ENCODE measurements around the gene CTNNBL1. TPM values are rescaled to one million over a fixed set of nuclear protein-coding genes. Genes with fewer than 3 reads are reported as not detected.

CTNNBL1 gene
- total and polyA plus RNA-seq, 2 of the 4 experiments (the other 2 are of a cell fraction) = 29.9 to 34.1 TPM

DNA sequence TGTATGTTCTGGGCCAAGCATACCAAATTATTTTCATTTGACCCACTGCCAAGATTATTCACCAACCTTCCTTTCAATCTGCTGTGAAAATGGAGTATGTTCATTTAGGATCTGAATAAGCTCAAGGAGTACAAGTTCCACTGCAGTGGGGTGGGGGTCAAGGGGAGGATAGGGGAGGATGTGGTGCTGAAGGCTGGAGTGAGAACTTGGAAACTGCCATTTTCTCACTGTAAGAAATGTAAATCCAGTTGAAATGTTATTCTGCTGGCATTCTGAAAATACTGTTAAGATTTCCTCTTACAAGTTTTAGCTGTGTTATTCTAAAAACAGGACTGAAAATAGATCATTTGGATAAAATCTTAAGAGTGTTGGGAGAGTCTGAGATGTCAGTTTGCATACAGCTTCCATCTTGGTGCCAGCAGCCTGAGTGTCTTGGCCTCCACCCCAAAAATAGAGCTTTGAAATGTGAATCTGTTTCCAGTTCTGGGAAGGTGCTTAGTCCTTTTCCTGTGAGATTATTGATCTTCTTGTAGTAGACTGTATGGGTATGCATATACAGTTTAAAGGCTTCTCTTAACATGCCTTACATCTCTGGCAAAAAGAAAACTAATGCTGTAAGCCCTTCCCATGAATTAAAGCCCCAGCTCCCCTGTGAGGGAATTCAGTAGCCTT, 84.3 kb downstream of the CTNNBL1 start:
- H3K9me3 ChIP-seq (ENCODE audit: control insufficient read depth, insufficient read depth, low read length) = no peaks in the 10 kb centered on the region
- no peak for ATAC-seq (ENCODE audit: low read depth)
- H3K4me1 ChIP-seq (ENCODE audit: control insufficient read depth, insufficient read depth, low read length) = no peaks in the 10 kb centered on the region
- H2BK15ac ChIP-seq (ENCODE audit: low read depth, low read length) = no peak overlapping the region
- H3K4me2 ChIP-seq (ENCODE audit: low read depth, low read length) = no peak overlapping the region
- POLR2A ChIA-PET (ENCODE audit: unreplicated experiment) = interaction anchor here (0.7 kb wide), 1 partner anchor 18 kb away, joined by 3 read pairs; no protein-coding TSS in a partner anchor
- H3K4me3 ChIP-seq (ENCODE audit: insufficient read depth, low read depth, low read length) = no peak overlapping the region
- H3K4ac ChIP-seq (ENCODE audit: low read depth, low read length) = no peak overlapping the region
- dilution Hi-C loops (cut with HindIII; ENCODE audit: low sequenced_read_pairs, unreplicated experiment) = no loop called here
- no peaks in the 10 kb centered on the region for H3K79me1 ChIP-seq (ENCODE audit: low read depth in 1 of 2, low read length in 2 of 2)
- H4K5ac ChIP-seq (ENCODE audit: low read depth, low read length) = no peak overlapping the region
- no peak overlapping the region for H4K91ac ChIP-seq (ENCODE audit: insufficient read depth, low read depth, low read length)
- no peak overlapping the region for H2AFZ ChIP-seq (replicated peaks; ENCODE audit: low read length, poor library complexity)
- peaks cover 7% of the 10 kb centered on the region for H3K36me3 ChIP-seq (ENCODE audit: control insufficient read depth, insufficient read depth, low read length)
- H4K20me1 ChIP-seq (ENCODE audit: insufficient read depth, low read length) = no peaks in the 10 kb centered on the region
- H4K8ac ChIP-seq (ENCODE audit: low read depth in 2 of 2, low read length in 2 of 2) = no peak overlapping the region
- no peaks in the 10 kb centered on the region for H3K9me1 ChIP-seq (ENCODE audit: insufficient read depth, low read length)
- BruUV-seq (replicated peaks) = no TSS peak
- H2BK5ac ChIP-seq (ENCODE audit: low read depth, low read length, poor library complexity, severe bottlenecking) = no peak overlapping the region
- no peak overlapping the region for H2BK20ac ChIP-seq (ENCODE audit: low read depth, low read length)
- no peak overlapping the region for H3K9ac ChIP-seq (ENCODE audit: low read depth, low read length)
- H3K14ac ChIP-seq (replicated peaks; ENCODE audit: low read depth, low read length) = no peak overlapping the region
- no peak overlapping the region for H2BK120ac ChIP-seq (ENCODE audit: low read depth, low read length)
- no peak overlapping the region for H2AK9ac ChIP-seq (replicated peaks; ENCODE audit: low read depth, low read length, poor library complexity)
- TF ChIP-seq MAFK (IDR thresholded peaks at IDR 0.05; ENCODE audit: low read depth, low read length) (no peak), SMC3 (IDR thresholded peaks at IDR 0.05; ENCODE audit: low read depth, low read length) (no peak), CEBPB (IDR thresholded peaks at IDR 0.05; ENCODE audit: low read depth, low read length) (no peak), POLR2A (IDR thresholded peaks at IDR 0.05; ENCODE audit: low read depth, low read length) (no peak), MAZ (IDR thresholded peaks at IDR 0.05; ENCODE audit: borderline replicate concordance, low read depth, low read length) (no peak), BHLHE40 (IDR thresholded peaks at IDR 0.05; ENCODE audit: low read depth, low read length) (no peak), RCOR1 (IDR thresholded peaks at IDR 0.05; ENCODE audit: insufficient replicate concordance, low read length) (no peak)
- TF ChIP-seq, protein P1, sequence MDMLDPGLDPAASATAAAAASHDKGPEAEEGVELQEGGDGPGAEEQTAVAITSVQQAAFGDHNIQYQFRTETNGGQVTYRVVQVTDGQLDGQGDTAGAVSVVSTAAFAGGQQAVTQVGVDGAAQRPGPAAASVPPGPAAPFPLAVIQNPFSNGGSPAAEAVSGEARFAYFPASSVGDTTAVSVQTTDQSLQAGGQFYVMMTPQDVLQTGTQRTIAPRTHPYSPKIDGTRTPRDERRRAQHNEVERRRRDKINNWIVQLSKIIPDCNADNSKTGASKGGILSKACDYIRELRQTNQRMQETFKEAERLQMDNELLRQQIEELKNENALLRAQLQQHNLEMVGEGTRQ (IDR thresholded peaks at IDR 0.05; ENCODE audit: low read depth, low read length) = no peak
- H3K56ac ChIP-seq (ENCODE audit: extremely low read depth, insufficient read depth, low read length) = no peak overlapping the region
- H3K23ac ChIP-seq (ENCODE audit: low read depth, low read length) = no peak overlapping the region
- in situ Hi-C loops (cut with MboI; ENCODE audit: low sequenced_read_pairs) = no loop called here
- intact Hi-C loops (cut with micrococcal nuclease) = no loop called here
- no peak overlapping the region for H2AK5ac ChIP-seq (ENCODE audit: low read depth, low read length)
- H3K27me3 ChIP-seq (ENCODE audit: control insufficient read depth, insufficient read depth, low read length) = no peaks in the 10 kb centered on the region
- CTCF ChIA-PET = interaction anchor here (0.6 kb wide), 1 partner anchor 21 kb away, joined by 3 read pairs; no protein-coding TSS in a partner anchor
- H3K18ac ChIP-seq (ENCODE audit: low read depth, low read length) = no peak overlapping the region
- no peak for DNase-seq
- H3K27ac ChIP-seq (ENCODE audit: insufficient read depth, low read length) = no peak overlapping the region
